GM04503 (cell line): ENCODE data around the gene ANKRD11.
"Not testable (repeated sequence)": the region's sequence is repeated elsewhere in the genome, so short reads cannot be mapped to it uniquely, and the experiment has no call there.

Source experiments
- DNase-seq: peaks from one replicate; pipeline ENCODE4 v3.0.0-alpha.2; 2012; ENCODE audit warnings: low read depth

The ANKRD11 gene

GRCh38 chr16:89478576-89479221, 11.7 kb downstream of the ANKRD11 start:
- no peak for DNase-seq

GRCh38 chr16:89476811-89477261, 13.5 kb downstream of the ANKRD11 start:
- no peak for DNase-seq

- DNase-seq = no peak
Measured at GRCh38 chr16:89476379-89476778, 14.0 kb downstream of the ANKRD11 start.

- DNase-seq = no peak
Measured at GRCh38 chr16:89475144-89475543, 15.2 kb downstream of the ANKRD11 start.

- no peak for DNase-seq
Measured at GRCh38 chr16:89473791-89474414, 16.5 kb downstream of the ANKRD11 start.

- no peak for DNase-seq
Measured at GRCh38 chr16:89473136-89473712, 17.1 kb downstream of the ANKRD11 start.

- DNase-seq = no peak
Measured at GRCh38 chr16:89472711-89473075, 17.7 kb downstream of the ANKRD11 start.

GRCh38 chr16:89467382-89467781, 23.0 kb downstream of the ANKRD11 start:
- no peak for DNase-seq

- DNase-seq = no peak
Measured at GRCh38 chr16:89466920-89467319, 23.4 kb downstream of the ANKRD11 start.

- DNase-seq = not testable (repeated sequence)
Measured at GRCh38 chr16:89463312-89463711, 27.0 kb downstream of the ANKRD11 start.

- DNase-seq = not testable (repeated sequence)
Measured at GRCh38 chr16:89462639-89463038, 27.7 kb downstream of the ANKRD11 start.

GRCh38 chr16:89461890-89462289, 28.5 kb downstream of the ANKRD11 start:
- not testable (repeated sequence) for DNase-seq

- DNase-seq = no peak
Measured at GRCh38 chr16:89460556-89460955, 29.8 kb downstream of the ANKRD11 start.

GRCh38 chr16:89458967-89459366, 31.4 kb downstream of the ANKRD11 start:
- DNase-seq = no peak

GRCh38 chr16:89458551-89458950, 31.8 kb downstream of the ANKRD11 start:
- no peak for DNase-seq

- DNase-seq = no peak
Measured at GRCh38 chr16:89456419-89456959, 33.9 kb downstream of the ANKRD11 start.

- no peak for DNase-seq
Measured at GRCh38 chr16:89455692-89456091, 34.7 kb downstream of the ANKRD11 start.

GRCh38 chr16:89455178-89455577, 35.2 kb downstream of the ANKRD11 start:
- DNase-seq = no peak

GRCh38 chr16:89454378-89455125, 35.8 kb downstream of the ANKRD11 start:
- not testable (repeated sequence) for DNase-seq

- DNase-seq = no peak
Measured at GRCh38 chr16:89453501-89454321, 36.6 kb downstream of the ANKRD11 start.

GRCh38 chr16:89452925-89453324, 37.4 kb downstream of the ANKRD11 start:
- DNase-seq = no peak

- DNase-seq = no peak
Measured at GRCh38 chr16:89452241-89452640, 38.1 kb downstream of the ANKRD11 start.
